Gastroesophageal sphincter (tissue), 3 donors: Measurements from ENCODE around the gene THRAP3.

Experiments used
- CTCF ChIP-seq, 4 experiments: fragments of 200-600 bp in 2 of 4; fragments of 450-650 bp in 2 of 4; sonication (generic) in 1 of 4; IDR thresholded peaks; one replicate each; pipeline ENCODE4 v1.5.1; 2017 to 2019; ENCODE audit warnings: antibody characterized with exemption in 4 of 4, mild to moderate bottlenecking in 2 of 4, moderate library complexity in 2 of 4
- EP300 ChIP-seq: sonication (generic); formaldehyde crosslinking; IDR thresholded peaks from one replicate; pipeline ENCODE4 v1.6.1; 2017; ENCODE audit warnings: antibody characterized with exemption, mild to moderate bottlenecking
- POLR2A ChIP-seq, 2 donors: fragments of 450-650 bp; IDR thresholded peaks; one replicate each; pipeline ENCODE4 v1.6.1; 2017; ENCODE audit warnings: antibody characterized with exemption in 2 of 2, mild to moderate bottlenecking in 2 of 2, moderate library complexity in 1 of 2
- POLR2AphosphoS5 ChIP-seq: sonication (generic); formaldehyde crosslinking; IDR thresholded peaks from one replicate; pipeline ENCODE4 v1.6.1; 2017; ENCODE audit warnings: antibody characterized with exemption

GRCh38 chr1:36305915-36306209 is 81.6 kb downstream of the THRAP3 start:
- TF ChIP-seq CTCF (IDR thresholded peaks at IDR 0.05) (no peak), POLR2A (IDR thresholded peaks at IDR 0.05) (no peak), POLR2AphosphoS5 (no peak), EP300 (no peak)
